OCI-LY3 (cell line): Measurements from ENCODE around the gene ZNF300.

Experiments used
- H2AFZ ChIP-seq: fragments of 200-600, 300-600 bp; shearing (Covaris generic); 2 replicates; pipeline ENCODE4 v1.6.0; 2014; ENCODE audit warnings: antibody characterized with exemption, low read depth, low read length
- H3K27ac ChIP-seq: fragments of 200-600, 300-600 bp; sonication (generic); 2 replicates; pipeline ENCODE4 v1.5.1; 2014; ENCODE audit warnings: mild to moderate bottlenecking, low read length, moderate library complexity, mixed read lengths
- H3K27me3 ChIP-seq: fragments of 200-600, 300-600 bp; sonication (generic); 2 replicates; pipeline ENCODE4 v1.6.1; 2014; ENCODE audit warnings: low read depth, low read length, mixed read lengths
- H3K36me3 ChIP-seq: fragments of 200-600, 300-600 bp; sonication (generic); replicated peaks from 2 replicates; pipeline ENCODE3; 2014; ENCODE audit warnings: low read depth, low read length, mixed read lengths
- H3K4me1 ChIP-seq: fragments of 300-600, 200-600 bp; sonication (generic); 2 replicates; pipeline ENCODE4 v1.6.1; 2014; ENCODE audit warnings: low read length, mixed read lengths
- H3K4me2 ChIP-seq: fragments of 200-600, 300-600 bp; sonication (generic); 2 replicates; pipeline ENCODE4 v1.6.1; 2014; ENCODE audit warnings: low read length, mixed read lengths
- H3K4me3 ChIP-seq: fragments of 300-600, 200-600 bp; sonication (generic); 2 replicates; pipeline ENCODE4 v1.5.1; 2014; ENCODE audit warnings: antibody characterized with exemption, mild to moderate bottlenecking, low read length, moderate library complexity
- H3K79me2 ChIP-seq: fragments of 300-600, 200-600 bp; shearing (Covaris generic); 2 replicates; pipeline ENCODE4 v1.6.1; 2014; ENCODE audit warnings: mild to moderate bottlenecking, low read length, mixed read lengths
- H3K9ac ChIP-seq: fragments of 300-600, 200-600 bp; shearing (Covaris generic); 2 replicates; pipeline ENCODE4 v1.6.0; 2014; ENCODE audit warnings: mild to moderate bottlenecking, low read length, moderate library complexity
- H3K9me3 ChIP-seq: fragments of 200-600, 300-600 bp; shearing (Covaris generic); 2 replicates; pipeline ENCODE4 v1.6.1; 2014; ENCODE audit warnings: low read length, mixed read lengths; ENCODE audit not compliant: insufficient read depth
- H4K20me1 ChIP-seq: fragments of 200-600, 300-600 bp; sonication (generic); 2 replicates; pipeline ENCODE4 v1.6.1; 2016; ENCODE audit warnings: low read length, mixed read lengths; ENCODE audit not compliant: insufficient read depth
- EZH2phosphoT487 ChIP-seq: fragments of 200-600 bp; shearing (Covaris generic); IDR thresholded peaks from 2 replicates; pipeline ENCODE4 v1.6.1; 2018; ENCODE audit warnings: antibody characterized with exemption, mixed run types, low read depth
- TF ChIP-seq, protein P1 (sequence below): fragments of 200-600, 300-600 bp; sonication (generic); IDR thresholded peaks from 2 replicates; pipeline ENCODE4 v1.5.1; 2014; ENCODE audit warnings: antibody characterized with exemption, low read length, low read depth

Gene ZNF300

DNA sequence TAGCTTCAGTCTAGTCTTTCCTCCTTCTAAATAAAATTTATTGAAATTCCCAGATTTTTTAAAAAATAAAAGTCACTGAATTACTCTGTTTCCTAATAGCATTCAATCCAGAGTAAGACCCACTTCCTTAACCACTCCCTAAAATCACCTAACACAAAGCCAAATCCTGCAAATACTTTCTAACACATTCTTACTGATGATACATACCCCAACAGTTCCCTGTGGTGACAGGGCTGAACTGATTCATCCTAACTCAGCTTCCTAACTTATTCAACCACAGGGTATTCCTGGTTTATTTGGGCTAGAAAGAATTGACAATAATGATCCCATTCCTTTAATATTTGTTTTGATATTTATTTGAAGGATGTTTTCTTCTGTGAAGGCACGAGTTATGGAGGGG is 40.7 kb upstream of the ZNF300 start:
- Histone ChIP-seq H3K4me1 (no peaks in the 10 kb centered on the region), H3K9ac (no peak overlapping the region), H3K27ac (no peak overlapping the region), H3K79me2 (no peaks in the 10 kb centered on the region), H3K4me3 (no peak overlapping the region), H4K20me1 (no peaks in the 10 kb centered on the region), H3K36me3 (no peaks in the 10 kb centered on the region), H3K4me2 (no peak overlapping the region), H3K9me3 (no peaks in the 10 kb centered on the region), H2AFZ (no peak overlapping the region), H3K27me3 (no peaks in the 10 kb centered on the region)
- no peak for TF ChIP-seq EZH2phosphoT487
- TF ChIP-seq, protein P1, sequence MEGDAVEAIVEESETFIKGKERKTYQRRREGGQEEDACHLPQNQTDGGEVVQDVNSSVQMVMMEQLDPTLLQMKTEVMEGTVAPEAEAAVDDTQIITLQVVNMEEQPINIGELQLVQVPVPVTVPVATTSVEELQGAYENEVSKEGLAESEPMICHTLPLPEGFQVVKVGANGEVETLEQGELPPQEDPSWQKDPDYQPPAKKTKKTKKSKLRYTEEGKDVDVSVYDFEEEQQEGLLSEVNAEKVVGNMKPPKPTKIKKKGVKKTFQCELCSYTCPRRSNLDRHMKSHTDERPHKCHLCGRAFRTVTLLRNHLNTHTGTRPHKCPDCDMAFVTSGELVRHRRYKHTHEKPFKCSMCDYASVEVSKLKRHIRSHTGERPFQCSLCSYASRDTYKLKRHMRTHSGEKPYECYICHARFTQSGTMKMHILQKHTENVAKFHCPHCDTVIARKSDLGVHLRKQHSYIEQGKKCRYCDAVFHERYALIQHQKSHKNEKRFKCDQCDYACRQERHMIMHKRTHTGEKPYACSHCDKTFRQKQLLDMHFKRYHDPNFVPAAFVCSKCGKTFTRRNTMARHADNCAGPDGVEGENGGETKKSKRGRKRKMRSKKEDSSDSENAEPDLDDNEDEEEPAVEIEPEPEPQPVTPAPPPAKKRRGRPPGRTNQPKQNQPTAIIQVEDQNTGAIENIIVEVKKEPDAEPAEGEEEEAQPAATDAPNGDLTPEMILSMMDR: no peak

DNA sequence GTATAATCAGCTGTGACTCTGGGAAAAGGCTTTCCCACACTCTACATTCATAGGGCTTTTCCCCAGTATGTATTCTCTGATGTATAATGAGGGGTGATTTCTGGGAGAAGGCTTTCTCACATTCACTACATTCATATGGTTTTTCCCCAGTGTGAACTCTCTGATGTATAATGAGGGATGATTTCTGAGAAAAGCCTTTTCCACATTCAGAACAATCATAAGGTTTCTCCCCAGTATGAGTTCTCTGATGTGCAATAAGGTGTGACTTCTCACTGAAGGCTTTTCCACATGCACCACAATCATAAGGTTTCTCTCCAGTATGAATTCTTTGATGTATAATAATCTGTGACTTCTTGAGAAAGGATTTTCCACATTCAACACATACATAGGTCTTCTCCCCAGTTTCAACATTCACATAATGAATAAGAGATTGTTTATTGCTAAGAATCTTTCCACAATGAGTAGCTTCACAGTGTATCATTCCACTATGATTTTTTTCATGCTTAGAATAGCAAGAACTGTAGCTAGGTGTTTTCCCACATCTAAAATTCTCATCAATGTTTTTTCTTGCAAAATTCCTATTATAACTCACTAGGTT is 26.7 kb upstream of the ZNF300 start:
- no peaks in the 10 kb centered on the region for H3K79me2 ChIP-seq

DNA sequence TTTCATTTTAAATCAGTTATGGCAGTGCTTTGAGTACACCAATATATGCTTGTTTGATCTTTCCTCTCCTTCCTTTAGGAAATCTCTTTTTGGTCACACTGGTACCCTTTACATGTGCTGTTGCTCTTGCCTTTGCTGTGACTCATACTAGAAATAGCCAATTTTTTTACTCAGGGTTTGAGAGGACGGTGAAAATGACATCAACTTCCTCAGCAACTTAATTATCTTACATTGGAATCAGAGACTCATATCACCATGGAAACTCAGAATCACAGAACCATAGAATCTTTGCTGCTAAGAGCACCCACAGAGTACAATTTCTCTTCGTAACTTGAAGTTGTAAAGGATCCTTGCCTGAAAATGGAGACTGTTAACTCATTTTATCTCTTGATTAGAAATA is 13.8 kb upstream of the ZNF300 start:
- no peak overlapping the region for H3K27ac ChIP-seq
- no peaks in the 10 kb centered on the region for H3K9me3 ChIP-seq
- H3K79me2 ChIP-seq: no peaks in the 10 kb centered on the region
- TF ChIP-seq, protein P1: no peak
- TF ChIP-seq EZH2phosphoT487: no peak
- H3K27me3 ChIP-seq: no peaks in the 10 kb centered on the region
- no peak overlapping the region for H3K9ac ChIP-seq
- no peak overlapping the region for H2AFZ ChIP-seq
- H3K4me2 ChIP-seq: no peak overlapping the region
- no peaks in the 10 kb centered on the region for H3K4me1 ChIP-seq
- no peaks in the 10 kb centered on the region for H4K20me1 ChIP-seq
- H3K36me3 ChIP-seq: no peaks in the 10 kb centered on the region
- H3K4me3 ChIP-seq: no peak overlapping the region

More for the DNA sequence above, 26.7 kb upstream of the ZNF300 start:
- Histone ChIP-seq H4K20me1 (no peaks in the 10 kb centered on the region), H3K27me3 (no peaks in the 10 kb centered on the region), H3K4me3 (no peak overlapping the region), H3K4me2 (no peak overlapping the region), H3K9me3 (peaks cover 4% of the 10 kb centered on the region; the same call in 1 of the 2 replicates), H3K36me3 (no peaks in the 10 kb centered on the region), H3K27ac (no peak overlapping the region), H3K4me1 (no peaks in the 10 kb centered on the region), H2AFZ (no peak overlapping the region), H3K9ac (no peak overlapping the region)
- TF ChIP-seq, protein P1: no peak
- TF ChIP-seq EZH2phosphoT487: no peak

DNA sequence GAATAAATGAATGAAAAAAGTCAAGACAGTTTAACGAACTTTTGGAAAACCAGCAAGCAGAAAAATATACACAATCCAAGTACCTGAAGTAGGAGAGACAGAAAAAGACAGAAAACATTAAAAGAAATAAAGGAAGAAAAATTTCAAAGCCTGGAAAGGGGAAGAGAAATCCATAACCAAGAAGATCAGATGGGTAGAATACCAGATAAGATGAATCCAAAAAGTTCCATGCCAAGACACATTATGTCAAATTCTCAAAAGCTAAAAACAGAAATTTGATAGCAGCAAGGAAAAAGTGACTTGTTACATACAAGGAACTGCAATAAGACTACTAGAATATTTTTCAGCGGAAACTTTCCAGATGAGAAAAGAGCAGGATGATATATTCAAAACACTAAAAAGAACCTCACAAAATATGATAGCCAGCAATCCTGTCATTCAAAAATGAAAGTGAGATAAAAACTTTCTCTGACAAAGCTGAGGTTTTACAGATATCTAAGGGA is 7.6 kb upstream of the ZNF300 start:
- H3K9me3 ChIP-seq: no peaks in the 10 kb centered on the region

More for the DNA sequence above, 7.6 kb upstream of the ZNF300 start:
- TF ChIP-seq, protein P1: no peak
- no peak for TF ChIP-seq EZH2phosphoT487
- Histone ChIP-seq H3K36me3 (no peaks in the 10 kb centered on the region), H3K4me2 (no peak overlapping the region), H3K79me2 (no peaks in the 10 kb centered on the region), H4K20me1 (no peaks in the 10 kb centered on the region), H3K27me3 (no peaks in the 10 kb centered on the region), H2AFZ (no peak overlapping the region), H3K4me3 (no peak overlapping the region), H3K27ac (no peak overlapping the region), H3K4me1 (no peaks in the 10 kb centered on the region), H3K9ac (no peak overlapping the region)
